Measurements from ENCODE around the gene GAB4. TPM values are rescaled to one million over a fixed set of nuclear protein-coding genes. Genes with fewer than 3 reads are reported as not detected.

Gene GAB4
- total and polyA plus RNA-seq, 2 donors (not counting 3 experiments of a cell fraction or from before 2014, with no cell fraction given), result not detected

- Histone ChIP-seq H3K9me1 (replicated peaks; ENCODE audit: control insufficient read depth, extremely low read depth, insufficient read depth, low read length) (no peaks in the 10 kb centered on the region), H3K4me1 (ENCODE audit: control insufficient read depth, extremely low read depth, insufficient read depth, low read length) (no peaks in the 10 kb centered on the region), H2AFZ (ENCODE audit: low read depth, low read length) (no peak overlapping the region), H3K9ac (replicated peaks; ENCODE audit: extremely low read depth, insufficient read depth, low read length) (no peak overlapping the region), H3K9me3 (replicated peaks; ENCODE audit: control insufficient read depth, insufficient read depth, low read length) (no peaks in the 10 kb centered on the region), H3K27me3 (ENCODE audit: control insufficient read depth in 2 of 2, insufficient read depth in 2 of 2, low read length in 2 of 2) (no peaks in the 10 kb centered on the region), H3K36me3 (ENCODE audit: control insufficient read depth in 2 of 2, extremely low read depth in 1 of 2, insufficient read depth in 2 of 2, low read length in 2 of 2) (no peaks in the 10 kb centered on the region), H4K20me1 (replicated peaks; ENCODE audit: control insufficient read depth, extremely low read depth, insufficient read depth, low read length) (no peaks in the 10 kb centered on the region), H3K4me3 (replicated peaks in 1 of 3; ENCODE audit: insufficient read depth in 1 of 3, low read depth in 1 of 3, low read length in 3 of 3) (no peak overlapping the region), H3K4me2 (ENCODE audit: insufficient read depth, low read length) (no peak overlapping the region), H3K27ac (ENCODE audit: insufficient read depth, low read depth, low read length) (no peak overlapping the region), H3K79me2 (ENCODE audit: control insufficient read depth, insufficient read depth, low read length) (no peaks in the 10 kb centered on the region)
- no peak for FAIRE-seq
- POLR2A ChIA-PET, result no interaction called here
- no TSS peak for BruUV-seq (replicated peaks)
- no peak for DNase-seq (ENCODE audit: low read depth, low spot score)
- dilution Hi-C loops (cut with MboI; ENCODE audit: extremely low pct_ligation_motif_present, low sequenced_read_pairs), result no loop called here
- intact Hi-C loops (cut with micrococcal nuclease), result no loop called here
- TF ChIP-seq GATA2 (IDR thresholded peaks at IDR 0.05; ENCODE audit: insufficient read depth, insufficient read length, low read depth, low read length), result no peak
- TF ChIP-seq JUN (IDR thresholded peaks at IDR 0.05; ENCODE audit: borderline replicate concordance, insufficient read depth, insufficient read length, low read depth), result no peak
- TF ChIP-seq FOS (IDR thresholded peaks at IDR 0.05; ENCODE audit: borderline replicate concordance, insufficient read depth, low read length), result no peak
- no peak for TF ChIP-seq POLR2AphosphoS5 (IDR thresholded peaks at IDR 0.05; ENCODE audit: insufficient read depth, low read depth, low read length)
- TF ChIP-seq MAX (IDR thresholded peaks at IDR 0.05; ENCODE audit: insufficient read depth, insufficient read length), result no peak
- TF ChIP-seq CTCF (IDR thresholded peaks at IDR 0.05; ENCODE audit: extremely low read depth in 1 of 2, insufficient read depth in 1 of 2, low read depth in 1 of 2, low read length in 2 of 2), result no peak
- TF ChIP-seq EZH2 (IDR thresholded peaks at IDR 0.05; ENCODE audit: borderline replicate concordance, low read depth, low read length, severe bottlenecking), result no peak
- TF ChIP-seq MYC (IDR thresholded peaks at IDR 0.05; ENCODE audit: low read depth, low read length), result no peak
- TF ChIP-seq POLR2A (IDR thresholded peaks at IDR 0.05; ENCODE audit: low read depth, low read length), result no peak
- CTCF ChIA-PET, result no interaction called here
Measured at GRCh38 chr22:16933291-16934282, 74.4 kb downstream of the GAB4 start.
